ENCODE data around the gene RAB9B. TPM values are rescaled to one million over a fixed set of nuclear protein-coding genes. Genes with fewer than 3 reads are reported as not detected.

The RAB9B gene
- 0.05 TPM for total RNA-seq (2021; ENCODE audit: unreplicated experiment)
- polyA plus RNA-seq (2012) = not detected in 2 replicates
- percentile 13 among the genes with signal in this experiment for Bru-seq, nascent RNA
- BruChase-seq, experiment 1, labeled RNA remaining after a 6-hour chase = percentile 18 among the genes with signal in this experiment
- BruChase-seq, experiment 2, labeled RNA remaining after a 2-hour chase = percentile 18 among the genes with signal in this experiment
- long read RNA-seq = 0 reads

GRCh38 chrX:103831803-103832544, at the start of gene RAB9B:
Gene RAB9B (minus strand): TSS chrX:103832257. CDS start chrX:103825784, 6,473 bp downstream.
- Histone ChIP-seq H3K27ac (ENCODE audit: low read depth, low read length) (no peak within 1 kb of the TSS), H3K36me3 (ENCODE audit: control insufficient read depth in 1 of 2, insufficient read depth in 2 of 2, low read length in 2 of 2) (no peaks in the 10 kb centered on the region), H4K20me1 (ENCODE audit: insufficient read depth) (no peaks in the 10 kb centered on the region), H3K27me3 (ENCODE audit: insufficient read depth, low read length) (0 out of 2 replicates have a peak, but pooled peaks cover 10% of the 10 kb centered on the region), H3K4me1 (ENCODE audit: control insufficient read depth in 1 of 2, insufficient read depth in 2 of 2, low read length in 2 of 2) (no peaks in the 10 kb centered on the region), H3K4me3 (replicated peaks in 1 of 2; ENCODE audit: low read depth in 1 of 2, low read length in 2 of 2) (no peak within 1 kb of the TSS), H3K9me2 (ENCODE audit: insufficient read depth) (no peaks in the 10 kb centered on the region), H3K9ac (ENCODE audit: low read length) (no peak within 1 kb of the TSS), H3K79me2 (ENCODE audit: insufficient read depth, low read length) (no peaks in the 10 kb centered on the region), H3K4me2 (ENCODE audit: low read length) (no peak within 1 kb of the TSS), H3K9me3 (ENCODE audit: control insufficient read depth in 1 of 2, insufficient read depth in 1 of 2, low read depth in 1 of 2, low read length in 2 of 2) (no peaks in the 10 kb centered on the region), H2AFZ (ENCODE audit: low read depth, low read length, poor library complexity, severe bottlenecking) (no peak within 1 kb of the TSS)
- TF ChIP-seq JUND (IDR thresholded peaks at IDR 0.05) (no peak), ZBTB33 (IDR thresholded peaks at IDR 0.05; ENCODE audit: extremely low read depth, insufficient replicate concordance, low read length) (no peak), ATF3 (IDR thresholded peaks at IDR 0.05) (no peak), RAD21 (IDR thresholded peaks at IDR 0.05; ENCODE audit: low read depth) (no peak), MAX (IDR thresholded peaks at IDR 0.05) (no peak), CEBPB (IDR thresholded peaks at IDR 0.05; ENCODE audit: low read depth) (no peak), EGR1 (IDR thresholded peaks at IDR 0.05; ENCODE audit: low read depth) (no peak), ZNF274 (IDR thresholded peaks at IDR 0.05; ENCODE audit: low read depth, low read length) (no peak), POLR2AphosphoS5 (IDR thresholded peaks at IDR 0.05; ENCODE audit: low read depth, low read length) (no peak), EZH2 (IDR thresholded peaks at IDR 0.05) (no peak), REST (IDR thresholded peaks at IDR 0.05; ENCODE audit: low read depth) (no peak), SIN3A (IDR thresholded peaks at IDR 0.05; ENCODE audit: low read depth) (no peak)
- ChIA-PET POLR2A (no interaction called here), RAD21 (ENCODE audit: low non-redundant PET in 1 of 2, low total read pairs in 2 of 2, uncharacterized antibody in 2 of 2, unreplicated experiment in 2 of 2) (no interaction called here), CTCF (interaction anchor here (1.5 kb wide), 1 partner anchor 13 kb away, joined by 4 read pairs; no protein-coding TSS in a partner anchor)
- DNase-seq (ENCODE audit: low read depth, low spot score) (no peak), ATAC-seq (no peak)
- BruUV-seq (replicated peaks) = no TSS peak
- intact Hi-C loops (cut with micrococcal nuclease) = no loop called here

Data from HCT116 (cell line).